ENCODE results near the gene PELI2.

PELI2 gene

GRCh38 chr14:56199982-56200577 is 81.9 kb downstream of the PELI2 start:
- no peak for DNase-seq

GRCh38 chr14:56202256-56202655 is 84.0 kb downstream of the PELI2 start:
- DNase-seq = no peak

DNA sequence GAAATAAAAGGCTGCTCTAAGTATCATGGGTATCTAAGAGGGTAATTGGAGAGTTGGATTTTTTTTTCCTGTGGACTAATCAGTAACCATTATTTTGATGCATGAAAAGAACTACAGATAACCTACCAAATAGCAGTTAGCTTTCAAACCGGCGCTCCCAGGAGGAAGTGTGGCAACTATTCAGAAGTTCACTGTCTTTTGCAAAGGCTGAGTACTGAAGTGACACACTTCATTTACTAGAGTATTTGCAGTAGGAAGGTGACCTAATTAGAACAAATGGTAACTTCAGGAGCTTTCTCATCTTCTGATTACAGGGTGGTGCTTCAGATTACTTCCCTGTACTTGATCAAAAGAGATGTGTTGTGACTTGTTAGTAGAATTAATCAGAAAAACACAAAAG is 87.7 kb downstream of the PELI2 start:
- DNase-seq = no peak

DNA sequence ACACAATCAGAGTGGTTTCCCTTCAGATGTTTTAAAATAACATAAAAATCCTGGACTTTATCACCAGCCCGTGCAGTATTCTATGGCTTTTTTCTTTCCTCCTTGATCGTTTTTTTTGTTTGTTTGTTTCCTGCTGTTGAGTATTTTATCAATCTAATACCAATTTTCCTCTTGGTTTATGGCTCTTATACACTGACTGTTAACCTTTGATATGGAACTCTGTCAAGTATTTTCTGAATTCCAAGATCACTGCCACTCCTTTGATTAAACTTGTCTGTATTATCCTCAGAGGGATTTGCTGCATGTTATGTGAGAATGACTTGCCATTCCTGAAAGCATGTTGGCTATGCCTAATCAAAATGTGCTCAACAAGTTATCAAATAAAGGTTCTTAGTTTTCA is 88.4 kb downstream of the PELI2 start:
- DNase-seq = no peak

DNA sequence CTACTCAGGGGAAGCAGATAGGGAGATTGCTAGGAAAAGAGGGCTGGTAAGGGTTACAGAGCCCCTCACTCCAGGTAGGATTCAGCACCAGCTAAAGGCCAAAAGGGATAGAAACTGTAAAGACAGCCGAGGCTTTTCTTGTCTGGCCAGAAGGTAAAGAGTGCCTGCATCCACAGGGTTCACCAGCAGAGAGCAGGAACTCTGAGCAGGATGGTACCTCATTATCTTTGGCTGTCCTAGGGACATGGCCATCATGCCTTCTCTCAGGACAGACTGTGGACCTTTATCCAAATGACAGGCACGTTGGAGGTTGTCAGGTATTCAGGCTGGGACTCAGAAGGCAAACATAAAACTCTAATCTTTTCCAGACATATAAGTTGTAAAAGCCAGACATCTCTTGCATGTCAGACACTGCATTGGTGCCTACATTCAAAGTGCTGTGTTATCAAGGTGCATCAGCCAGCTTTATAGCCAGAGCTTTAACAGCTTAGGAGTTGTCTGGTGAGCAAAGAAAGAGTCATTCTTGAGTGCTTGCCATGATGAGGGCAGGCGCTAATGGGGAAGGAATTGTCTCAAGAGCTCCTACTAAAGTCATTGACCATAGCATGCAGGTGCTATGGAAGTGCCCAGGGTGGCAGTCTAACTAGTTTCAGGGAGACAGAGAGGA is 89.5 kb downstream of the PELI2 start:
- no peak for DNase-seq

DNA sequence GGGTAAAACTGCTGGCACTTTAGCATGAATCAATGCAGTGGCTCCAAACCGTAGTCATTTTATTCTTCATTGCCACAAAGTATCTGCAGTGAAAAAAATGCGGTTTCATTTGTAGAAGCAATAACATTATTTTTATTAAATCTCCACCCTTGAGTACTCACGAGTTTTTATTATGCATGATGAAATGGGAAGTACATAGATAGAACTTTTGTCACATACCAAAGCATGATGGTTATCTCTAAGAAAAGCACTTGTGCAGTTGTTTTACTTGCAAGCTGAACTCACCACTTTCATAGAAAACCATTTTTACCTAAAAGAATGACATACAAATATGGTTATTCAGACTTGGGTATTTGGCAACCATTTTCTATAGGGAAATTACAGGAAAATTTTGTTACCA is 90.3 kb downstream of the PELI2 start:
- no peak for DNase-seq

GRCh38 chr14:56210571-56210970 is 92.4 kb downstream of the PELI2 start:
- DNase-seq = no peak

- DNase-seq = no peak
These were observed 92.9 kb downstream of the PELI2 start for GRCh38 chr14:56211084-56211483.

GRCh38 chr14:56211844-56212243 is 93.6 kb downstream of the PELI2 start:
- DNase-seq = no peak

DNA sequence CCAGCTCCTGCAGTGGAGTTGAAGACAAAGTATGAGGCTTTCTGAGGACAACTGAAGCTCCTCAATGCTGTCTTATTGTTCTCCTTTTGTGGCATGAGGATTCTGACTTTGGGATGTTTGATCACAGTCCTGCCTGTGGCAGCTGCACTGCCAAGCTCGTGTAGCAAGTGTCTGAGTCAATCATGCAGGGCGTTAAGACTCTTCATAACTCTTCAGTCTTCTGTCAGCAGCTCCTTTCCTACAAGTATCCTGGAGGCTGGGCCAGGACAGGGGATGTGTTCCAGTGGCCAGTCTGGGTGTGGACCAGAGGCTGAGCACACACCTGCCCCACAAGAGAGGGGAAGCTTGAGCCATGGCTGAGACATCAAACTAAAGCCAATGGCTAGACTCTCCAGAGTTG is 94.3 kb downstream of the PELI2 start:
- DNase-seq = no peak

DNA sequence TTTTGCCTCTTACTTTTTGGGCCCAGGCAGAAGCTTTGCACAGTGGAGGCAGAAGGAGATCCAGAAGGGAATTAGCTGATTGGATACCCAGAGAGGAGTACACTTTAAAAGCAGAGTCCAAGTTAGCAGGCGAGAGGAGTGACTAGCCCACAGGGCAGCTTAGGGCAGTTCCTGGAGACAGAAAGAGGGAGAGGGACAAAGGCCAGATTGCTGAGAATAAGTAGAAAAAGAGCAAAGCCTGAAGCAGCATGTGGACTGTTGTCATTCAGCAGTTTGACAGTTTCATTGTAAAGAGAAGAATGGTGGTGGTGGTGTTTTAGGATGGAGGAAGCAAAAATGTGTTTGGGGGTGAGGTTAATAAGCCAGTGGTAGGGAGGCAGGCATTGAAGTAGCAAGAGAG is 95.1 kb downstream of the PELI2 start:
- no peak for DNase-seq

DNA sequence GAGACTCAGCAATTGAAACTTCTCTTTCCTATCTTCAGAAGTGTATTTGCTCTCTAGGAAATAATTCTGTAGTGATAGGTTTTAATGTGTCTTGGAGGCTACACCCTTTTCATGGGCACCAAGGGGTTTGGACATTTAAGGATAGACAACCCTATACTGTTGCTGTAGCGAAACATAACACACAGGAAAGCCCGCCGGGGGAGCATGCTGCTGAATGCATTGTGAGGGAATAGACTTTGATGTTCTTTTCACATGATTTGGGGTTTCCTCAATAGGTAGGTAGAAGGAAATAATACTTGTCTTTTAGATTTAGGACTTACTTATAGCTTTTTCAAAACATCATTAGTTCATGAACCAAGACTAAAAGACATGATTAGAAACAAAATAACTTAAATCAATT is 97.0 kb downstream of the PELI2 start:
- no peak for DNase-seq

DNA sequence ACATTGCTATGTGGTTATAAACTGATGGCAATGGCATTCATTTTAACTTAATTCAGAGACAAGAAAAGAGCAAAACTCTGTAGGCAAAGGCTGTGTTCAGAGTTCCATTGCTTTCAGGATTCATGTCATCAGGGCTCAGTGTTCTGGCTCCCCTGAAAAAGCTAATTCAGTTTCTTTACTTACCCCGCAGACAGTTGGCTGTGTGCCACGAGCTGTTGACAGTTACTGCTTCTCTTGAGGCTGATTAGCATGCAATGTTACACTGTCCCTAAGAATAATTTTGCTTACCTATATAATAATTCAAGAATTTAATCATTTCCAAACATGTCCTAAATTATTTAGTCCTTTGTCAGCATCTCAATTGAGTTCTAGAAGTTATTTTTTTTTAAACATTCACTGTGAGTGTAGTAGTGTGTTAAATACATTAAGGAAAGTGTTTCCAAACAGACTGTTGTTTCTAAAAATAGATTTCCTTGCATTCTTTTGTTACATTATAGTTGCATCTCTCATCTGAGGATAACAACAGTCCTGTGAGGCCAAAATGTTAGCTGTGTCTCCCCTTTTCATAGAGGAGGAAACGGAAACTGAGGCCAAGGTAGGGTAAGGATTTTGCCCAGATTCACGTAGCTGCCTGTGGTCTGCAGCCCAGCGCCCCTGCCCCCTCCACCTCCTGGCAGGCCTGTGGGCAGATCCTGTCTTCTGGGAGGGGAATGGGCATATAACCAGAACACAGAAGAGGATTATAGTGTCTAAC is 98.6 kb downstream of the PELI2 start:
- peak in 42 of 58 donors; percentile 2 to 84 (median 36) for DNase-seq

DNA sequence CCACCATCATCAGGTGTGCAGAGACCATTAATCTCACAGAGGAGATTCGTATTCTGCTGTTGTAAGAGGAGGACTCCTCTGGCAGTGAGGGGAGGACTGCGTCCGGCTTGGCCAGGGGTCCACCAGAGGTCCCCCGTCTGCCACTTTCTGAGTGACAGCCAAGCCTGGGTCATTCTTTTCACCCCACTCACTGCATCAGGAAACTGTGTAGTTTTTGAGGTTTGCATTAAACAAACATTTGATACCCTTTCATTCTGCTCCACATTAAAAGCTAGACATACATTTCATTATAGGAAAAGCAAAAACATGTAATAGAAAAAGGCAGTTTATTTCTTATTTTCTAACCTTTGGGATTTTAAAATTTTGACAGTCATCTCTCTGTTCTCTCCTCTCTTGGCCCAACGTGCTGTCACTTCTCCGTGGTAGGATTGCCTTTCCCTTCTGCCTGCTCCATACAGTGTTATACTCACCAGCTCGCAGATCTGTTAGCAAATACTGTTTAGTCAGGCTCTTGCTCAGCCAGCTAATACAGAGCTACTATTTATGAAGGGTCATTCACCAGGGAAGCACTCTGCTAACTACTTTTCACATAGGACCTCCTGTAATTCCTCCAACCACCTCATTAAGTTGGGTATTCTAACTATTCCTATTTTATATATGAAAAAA is 99.3 kb downstream of the PELI2 start:
- no peak for DNase-seq

DNA sequence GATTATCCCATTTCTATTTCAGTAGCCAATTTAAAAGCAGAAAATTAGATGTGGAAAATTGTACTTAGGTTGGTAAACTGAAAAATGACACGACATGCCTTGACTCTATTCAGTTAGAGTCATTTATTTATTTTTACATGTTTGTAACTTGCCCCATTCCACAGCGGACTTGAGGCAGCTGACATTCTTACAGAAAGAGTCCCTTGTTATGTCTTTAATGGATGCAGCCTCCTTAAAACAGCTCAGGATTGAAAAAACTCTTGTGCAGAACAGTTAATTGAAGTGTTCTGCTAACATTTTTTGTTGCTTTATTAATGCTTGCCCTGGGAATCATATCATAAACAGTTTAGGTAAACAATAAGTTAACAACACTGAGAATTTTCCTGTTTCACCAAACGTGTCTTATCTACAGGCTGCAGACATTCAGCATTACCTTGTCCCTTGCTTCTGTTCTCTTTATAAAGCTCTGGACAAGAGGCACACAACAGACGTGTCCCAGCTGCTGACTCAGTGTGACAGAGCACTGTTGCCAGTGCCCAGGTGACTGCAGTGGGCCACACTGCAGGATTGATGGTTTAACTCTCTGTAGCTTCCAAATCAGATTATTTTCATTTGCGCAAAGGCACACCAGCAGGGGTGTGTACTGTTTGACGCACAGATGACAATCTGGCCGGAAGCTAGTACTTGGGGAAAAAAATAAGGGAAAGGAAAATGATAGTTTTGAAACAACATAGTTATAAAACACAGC is 101.6 kb downstream of the PELI2 start:
- no peak for DNase-seq

GRCh38 chr14:56221382-56222128 is 103.3 kb downstream of the PELI2 start:
- no peak for DNase-seq

GRCh38 chr14:56224229-56224628 is 106.0 kb downstream of the PELI2 start:
- no peak for DNase-seq

- no peak for DNase-seq
These were observed 106.8 kb downstream of the PELI2 start for GRCh38 chr14:56224691-56225681.

DNA sequence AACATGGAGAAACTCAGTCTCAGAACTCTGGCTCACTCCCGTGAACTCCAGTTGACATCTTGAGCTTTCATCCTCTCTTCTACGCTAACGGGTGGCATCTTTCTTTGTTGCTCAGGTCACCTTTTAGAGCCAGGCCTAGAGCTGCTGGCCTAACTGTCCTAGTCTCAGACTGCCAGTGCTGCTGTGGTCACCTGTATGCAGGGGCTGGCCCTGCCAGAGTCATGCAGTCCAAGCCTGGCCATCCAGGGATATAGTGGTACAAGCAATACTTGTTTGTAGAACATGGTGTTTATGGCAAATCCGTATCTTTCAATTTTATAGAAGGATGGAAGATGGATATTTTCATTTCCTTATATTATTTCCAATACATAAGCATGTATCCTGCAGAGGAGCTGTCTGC is 117.2 kb downstream of the PELI2 start:
- no peak for DNase-seq

Measured in anterior cingulate cortex (tissue), 58 donors.